ENCODE measurements around the gene AGBL3.

Gene AGBL3

GRCh38 chr7:134986363-134987251, at the start of gene AGBL3:
Gene AGBL3, plus strand, starts transcription at chr7:134986508. Its CDS starts 1,426 bp downstream, at chr7:134987934.
- DNase-seq, result peak; percentile 89
- Mint-ChIP-seq H3K9me3 (no peaks in the 10 kb centered on the region), H3K4me3 (peak within 1 kb of the TSS; percentile 96), H3K36me3 (ENCODE audit: low read depth) (peaks cover 19% of the 10 kb centered on the region), H3K27me3 (ENCODE audit: low read depth, poor library complexity) (peaks cover 14% of the 10 kb centered on the region), H3K4me1 (peaks cover 29% of the 10 kb centered on the region), H3K27ac (peak within 1 kb of the TSS; percentile 99)
- peak; percentile 31 for TF ChIP-seq CTCF (IDR thresholded peaks at IDR 0.05)

DNA sequence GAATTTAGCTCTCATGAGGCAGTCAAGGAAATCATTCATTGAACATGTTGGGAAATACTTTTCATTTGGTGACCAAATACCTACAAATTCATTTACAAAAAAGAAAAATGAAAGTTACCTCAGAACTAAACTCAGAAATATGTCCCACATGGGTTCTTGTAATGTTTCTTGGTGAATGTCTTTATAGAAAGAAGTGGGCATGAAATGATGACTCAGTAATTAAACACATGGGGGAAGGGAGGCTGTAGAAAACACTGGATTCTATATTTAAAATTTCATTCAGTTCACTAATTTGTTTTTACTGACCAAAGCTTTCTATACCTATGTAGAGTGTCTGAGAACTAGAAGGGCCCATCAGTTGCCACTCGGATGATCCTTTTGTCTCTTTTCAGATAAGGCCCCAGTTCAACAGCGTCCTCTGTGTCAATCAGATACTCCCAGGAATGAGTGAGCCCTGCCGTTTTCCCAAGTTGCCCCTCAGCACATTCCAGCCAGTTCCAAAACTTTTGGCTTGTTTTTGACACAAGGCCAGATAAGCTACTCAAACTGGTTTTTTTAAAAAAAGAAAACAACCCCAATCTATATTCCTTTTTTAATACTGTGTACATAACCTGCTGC, 49.3 kb upstream of the AGBL3 start:
- peaks cover 17% of the 10 kb centered on the region for H3K4me1 Mint-ChIP-seq

GRCh38 chr7:134938141-134938540, 48.2 kb upstream of the AGBL3 start:
- Mint-ChIP-seq H3K4me1 (peaks cover 17% of the 10 kb centered on the region), H3K4me3 (no peak overlapping the region), H3K27me3 (ENCODE audit: low read depth, poor library complexity) (no peaks in the 10 kb centered on the region), H3K36me3 (ENCODE audit: low read depth) (peaks cover 62% of the 10 kb centered on the region), H3K27ac (peak overlapping the region; percentile 41), H3K9me3 (no peaks in the 10 kb centered on the region)
- no peak for TF ChIP-seq CTCF (IDR thresholded peaks at IDR 0.05)
- DNase-seq, result no peak

More for the DNA sequence above, 49.3 kb upstream of the AGBL3 start:
- Mint-ChIP-seq H3K9me3 (no peaks in the 10 kb centered on the region), H3K27me3 (ENCODE audit: low read depth, poor library complexity) (no peaks in the 10 kb centered on the region), H3K36me3 (ENCODE audit: low read depth) (peaks cover 65% of the 10 kb centered on the region), H3K4me3 (no peak overlapping the region), H3K27ac (peak overlapping the region; percentile 34)
- no peak for TF ChIP-seq CTCF (IDR thresholded peaks at IDR 0.05)
- DNase-seq, result no peak

GRCh38 chr7:134939136-134939535, 47.2 kb upstream of the AGBL3 start:
- peaks cover 52% of the 10 kb centered on the region for H3K36me3 Mint-ChIP-seq (ENCODE audit: low read depth)
- H3K27ac Mint-ChIP-seq, result no peak overlapping the region

DNA sequence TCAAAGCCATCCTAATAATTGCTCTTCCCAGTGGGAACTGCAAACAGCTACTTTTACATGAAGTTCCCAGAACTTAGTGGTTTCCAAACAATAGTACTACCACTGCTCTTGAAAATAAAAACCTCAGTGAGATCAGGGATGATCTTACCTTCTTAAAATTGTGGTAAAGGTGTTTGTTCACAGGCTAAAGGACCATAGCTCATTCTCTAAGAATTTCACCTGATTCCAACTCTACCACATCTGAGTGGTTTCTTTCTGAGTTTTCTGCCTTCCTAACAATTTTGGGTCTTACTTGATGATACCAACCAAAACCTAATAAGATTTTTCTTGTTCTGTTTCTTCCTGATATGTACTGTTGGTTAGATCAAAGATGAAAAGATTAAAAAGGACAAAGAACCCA, 45.6 kb upstream of the AGBL3 start:
- peak overlapping the region; percentile 22 for H3K27ac Mint-ChIP-seq
- H3K36me3 Mint-ChIP-seq (ENCODE audit: low read depth), result peaks cover 42% of the 10 kb centered on the region
- no peaks in the 10 kb centered on the region for H3K27me3 Mint-ChIP-seq (ENCODE audit: low read depth, poor library complexity)
- no peaks in the 10 kb centered on the region for H3K9me3 Mint-ChIP-seq
- no peak for TF ChIP-seq CTCF (IDR thresholded peaks at IDR 0.05)
- no peak overlapping the region for H3K4me3 Mint-ChIP-seq
- DNase-seq, result no peak
- H3K4me1 Mint-ChIP-seq, result peaks cover 8% of the 10 kb centered on the region

More at GRCh38 chr7:134939136-134939535, 47.2 kb upstream of the AGBL3 start:
- no peaks in the 10 kb centered on the region for H3K9me3 Mint-ChIP-seq
- peaks cover 17% of the 10 kb centered on the region for H3K4me1 Mint-ChIP-seq
- TF ChIP-seq CTCF (IDR thresholded peaks at IDR 0.05), result no peak
- DNase-seq, result no peak
- no peak overlapping the region for H3K4me3 Mint-ChIP-seq
- no peaks in the 10 kb centered on the region for H3K27me3 Mint-ChIP-seq (ENCODE audit: low read depth, poor library complexity)

Data from nephron progenitor cell (in vitro differentiated cells).